ENCODE data around the gene IGFBP2.

The IGFBP2 gene

GRCh38 chr2:216694826-216695217 lies 61.6 kb downstream of the IGFBP2 start:
- no peak for DNase-seq (ENCODE audit: low spot score)
- in situ Hi-C loops (cut with MboI; ENCODE audit: low sequenced_read_pairs, unreplicated experiment) = loop anchor here (10.0 kb wide), 2 partner anchors 820 to 1020 kb away; no protein-coding TSS in a partner anchor
- no peak for TF ChIP-seq CTCF (IDR thresholded peaks at IDR 0.05; ENCODE audit: borderline replicate concordance, control extremely low read depth, extremely low read depth, insufficient read depth, missing control alignments)

GRCh38 chr2:216695401-216695821 lies 62.2 kb downstream of the IGFBP2 start, which contains the start of gene IGFBP5:
Gene IGFBP5, minus strand, starts transcription at chr2:216695549. Its CDS starts 774 bp downstream, at chr2:216694775.
- in situ Hi-C loops (cut with MboI; ENCODE audit: low sequenced_read_pairs, unreplicated experiment) = loop anchor here (10.0 kb wide), 2 partner anchors 819 to 1019 kb away; no protein-coding TSS in a partner anchor
- DNase-seq (ENCODE audit: low spot score) = no peak

GRCh38 chr2:216696321-216696720 lies 63.1 kb downstream of the IGFBP2 start:
- DNase-seq (ENCODE audit: low spot score) = no peak
- in situ Hi-C loops (cut with MboI; ENCODE audit: low sequenced_read_pairs, unreplicated experiment) = loop anchor here (10.0 kb wide), 2 partner anchors 818 to 1018 kb away; no protein-coding TSS in a partner anchor
- no peak for TF ChIP-seq CTCF (IDR thresholded peaks at IDR 0.05; ENCODE audit: borderline replicate concordance, control extremely low read depth, extremely low read depth, insufficient read depth, missing control alignments)

More at GRCh38 chr2:216695401-216695821, 62.2 kb downstream of the IGFBP2 start, which contains the start of gene IGFBP5:
- TF ChIP-seq CTCF (IDR thresholded peaks at IDR 0.05; ENCODE audit: borderline replicate concordance, control extremely low read depth, extremely low read depth, insufficient read depth, missing control alignments) = no peak

GRCh38 chr2:216696751-216697560 lies 63.7 kb downstream of the IGFBP2 start:
- no peak for TF ChIP-seq CTCF (IDR thresholded peaks at IDR 0.05; ENCODE audit: borderline replicate concordance, control extremely low read depth, extremely low read depth, insufficient read depth, missing control alignments)
- in situ Hi-C loops (cut with MboI; ENCODE audit: low sequenced_read_pairs, unreplicated experiment) = loop anchor here (10.0 kb wide), 2 partner anchors 818 to 1018 kb away; no protein-coding TSS in a partner anchor
- DNase-seq (ENCODE audit: low spot score) = no peak

GRCh38 chr2:216698293-216698692 lies 65.1 kb downstream of the IGFBP2 start:
- no peak for DNase-seq (ENCODE audit: low spot score)
- no peak for TF ChIP-seq CTCF (IDR thresholded peaks at IDR 0.05; ENCODE audit: borderline replicate concordance, control extremely low read depth, extremely low read depth, insufficient read depth, missing control alignments)
- in situ Hi-C loops (cut with MboI; ENCODE audit: low sequenced_read_pairs, unreplicated experiment) = loop anchor here (10.0 kb wide), 2 partner anchors 817 to 1017 kb away; no protein-coding TSS in a partner anchor

GRCh38 chr2:216698895-216699294 lies 65.7 kb downstream of the IGFBP2 start:
- peak; percentile 70 for TF ChIP-seq CTCF (IDR thresholded peaks at IDR 0.05; ENCODE audit: borderline replicate concordance, control extremely low read depth, extremely low read depth, insufficient read depth, missing control alignments)
- in situ Hi-C loops (cut with MboI; ENCODE audit: low sequenced_read_pairs, unreplicated experiment) = loop anchor here (10.0 kb wide), 2 partner anchors 816 to 1016 kb away; no protein-coding TSS in a partner anchor

More at GRCh38 chr2:216698895-216699294, 65.7 kb downstream of the IGFBP2 start:
- peak; percentile 58 for DNase-seq (ENCODE audit: low spot score)
